ENCODE results near the gene TEX44.

GRCh38 chr2:231633241-231633976, 40.7 kb downstream of the TEX44 start:
- TF ChIP-seq POLR2A (IDR thresholded peaks at IDR 0.05) (no peak), CTCF (IDR thresholded peaks at IDR 0.05) (no peak), POLR2AphosphoS5 (IDR thresholded peaks at IDR 0.05) (no peak)

Measured in breast epithelium (tissue), 3 donors.